RCC 7860 (cell line): ENCODE data around the gene SPINK2.

Experiments
- DNase-seq: peaks from one replicate; pipeline ENCODE4 v3.0.0-alpha.2; 2015; ENCODE audit warnings: low spot score
- FAIRE-seq: peaks from 2 replicates; lab custom pipeline; 2012; peaks lifted over from hg19 to GRCh38; lab: Jason Lieb, UNC

The SPINK2 gene, protein sequence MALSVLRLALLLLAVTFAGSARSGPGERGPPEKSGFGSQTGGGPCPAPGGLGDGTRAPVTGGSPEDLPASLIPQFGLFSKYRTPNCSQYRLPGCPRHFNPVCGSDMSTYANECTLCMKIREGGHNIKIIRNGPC

DNA sequence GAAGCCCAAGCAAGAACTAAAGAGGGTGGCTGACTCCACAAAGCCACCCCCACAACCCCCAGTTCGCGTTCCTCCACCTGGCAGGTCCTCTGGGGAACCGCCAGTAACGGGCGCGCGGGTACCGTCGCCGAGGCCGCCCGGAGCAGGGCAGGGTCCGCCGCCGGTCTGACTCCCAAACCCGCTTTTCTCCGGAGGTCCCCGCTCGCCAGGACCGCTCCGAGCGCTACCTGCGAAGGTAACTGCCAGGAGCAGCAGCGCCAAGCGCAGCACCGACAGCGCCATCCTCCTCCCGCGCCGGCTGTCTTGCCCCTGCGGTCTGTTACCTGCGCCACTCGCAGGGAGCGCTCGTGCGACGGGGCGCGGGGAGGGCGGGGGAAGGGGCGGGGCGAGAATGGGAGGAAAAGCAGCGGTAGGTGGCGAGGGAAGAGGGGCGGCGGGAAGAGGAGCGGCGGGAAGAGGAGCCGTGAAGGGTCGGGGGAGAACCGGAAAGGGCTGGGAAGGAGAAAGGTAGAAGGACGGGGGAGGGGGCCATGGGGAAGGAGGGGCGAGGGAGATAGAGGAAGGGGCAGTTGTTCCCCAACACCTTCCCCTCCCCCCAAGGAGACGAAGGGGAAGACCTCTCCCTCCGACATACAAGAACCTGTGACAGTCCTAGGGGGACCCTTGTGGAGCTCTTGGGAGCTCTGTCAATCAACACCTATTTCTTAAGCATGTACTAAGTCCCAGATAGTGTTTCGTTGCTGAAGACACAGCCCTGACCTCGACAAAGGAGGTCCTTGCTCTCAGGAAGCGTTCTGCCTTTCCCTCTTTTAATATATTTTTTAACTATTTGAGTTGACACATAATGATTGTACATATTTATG, at the start of gene SPINK2:
SPINK2 (minus strand) TSS at position 321 of the 863 bp plus-strand sequence; CDS start at position 282, 39 bp downstream.
- FAIRE-seq (no peak), DNase-seq (no peak)

DNA sequence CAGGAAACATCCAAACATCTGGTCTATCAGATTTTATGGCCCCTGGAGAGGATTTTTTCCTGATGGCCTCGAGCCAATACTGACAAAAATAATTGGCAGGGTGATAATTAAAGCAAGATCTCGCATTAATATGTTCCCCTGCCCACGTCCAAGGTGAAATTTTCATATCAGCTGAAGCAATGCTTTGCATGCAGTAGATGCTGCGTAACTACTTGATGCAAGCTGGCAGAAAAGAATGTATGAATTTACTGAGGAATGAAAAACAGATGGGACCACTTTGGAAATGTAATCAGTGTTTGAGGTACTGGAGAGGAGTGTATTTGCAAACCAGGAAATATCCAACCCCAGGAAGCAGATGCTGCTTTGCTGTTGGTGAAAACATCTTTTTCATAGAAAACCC, 49.4 kb upstream of the SPINK2 start:
- DNase-seq (no peak), FAIRE-seq (no peak)

DNA sequence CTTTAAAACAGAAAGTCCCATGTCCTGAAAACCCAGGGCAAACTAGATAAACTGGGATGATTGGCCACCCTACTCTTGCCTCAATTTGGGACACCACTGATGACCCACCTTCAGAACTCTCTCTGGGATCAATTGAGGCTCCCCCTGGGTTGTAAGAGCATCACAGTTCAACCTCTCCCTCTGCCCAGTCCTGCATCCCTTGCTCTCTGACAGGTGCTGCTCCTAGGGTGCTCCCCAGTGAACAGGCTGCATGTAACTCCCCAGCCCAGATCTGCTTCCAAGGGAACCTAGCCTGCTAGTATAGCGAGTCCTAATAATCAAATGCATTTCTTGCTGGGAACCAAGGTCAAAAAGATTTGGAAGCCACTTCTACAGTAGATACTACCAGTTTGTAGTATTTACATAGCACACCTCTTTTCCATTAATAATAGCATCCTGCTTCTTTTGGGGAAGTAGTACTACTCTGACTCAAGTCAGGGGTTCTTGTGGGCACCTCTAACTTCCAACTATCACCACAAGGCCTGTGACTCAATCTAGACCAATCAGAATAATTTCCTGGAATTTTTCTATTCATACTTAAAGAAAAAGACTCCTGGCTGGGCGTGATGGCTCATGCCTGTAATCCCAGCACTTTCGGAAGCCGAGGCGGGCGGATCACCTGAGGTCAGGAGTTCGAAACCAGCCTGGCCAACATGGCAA, 42.1 kb upstream of the SPINK2 start:
- DNase-seq (no peak), FAIRE-seq (no peak)

DNA sequence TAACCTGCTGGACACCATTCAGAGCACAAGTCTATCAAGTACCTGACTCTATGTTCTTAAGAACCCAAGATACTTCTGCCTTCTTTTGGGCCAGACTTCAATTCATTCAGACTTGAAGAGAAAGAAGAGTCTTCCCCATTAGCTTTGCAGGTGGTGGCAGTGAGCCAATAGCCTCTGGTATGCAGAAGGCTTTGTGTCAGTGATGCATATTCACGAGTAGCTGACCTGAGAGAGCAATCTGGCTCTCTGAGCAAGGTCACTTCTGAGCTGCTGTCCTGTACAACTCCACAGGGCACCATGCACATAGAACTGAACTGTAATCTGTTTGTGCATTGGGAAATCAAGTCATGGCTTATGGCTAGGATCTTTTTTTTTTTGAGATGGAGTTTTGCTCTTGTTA, 39.9 kb upstream of the SPINK2 start:
- DNase-seq: no peak

DNA sequence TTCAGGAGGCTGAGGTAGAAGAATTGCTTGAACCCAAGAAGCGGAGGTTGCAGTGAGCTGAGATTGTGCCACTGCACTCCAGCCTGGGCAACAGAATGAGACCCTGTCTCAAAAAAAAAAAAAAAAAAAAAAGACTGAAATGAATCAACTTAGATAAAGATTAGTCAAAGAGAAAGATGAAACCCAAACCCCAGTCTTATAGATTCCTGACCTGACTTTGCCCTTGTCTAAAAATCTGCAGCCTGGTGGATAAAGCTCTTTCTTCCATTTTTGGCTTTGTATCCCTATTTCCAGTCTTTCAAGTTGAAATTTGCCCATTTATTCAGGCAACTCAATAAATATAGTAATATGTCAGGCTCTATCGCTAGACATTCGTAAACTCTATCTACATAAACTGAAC, 39.3 kb upstream of the SPINK2 start:
- no peak for FAIRE-seq
- DNase-seq: no peak

More for the DNA sequence above, 39.9 kb upstream of the SPINK2 start:
- no peak for FAIRE-seq

DNA sequence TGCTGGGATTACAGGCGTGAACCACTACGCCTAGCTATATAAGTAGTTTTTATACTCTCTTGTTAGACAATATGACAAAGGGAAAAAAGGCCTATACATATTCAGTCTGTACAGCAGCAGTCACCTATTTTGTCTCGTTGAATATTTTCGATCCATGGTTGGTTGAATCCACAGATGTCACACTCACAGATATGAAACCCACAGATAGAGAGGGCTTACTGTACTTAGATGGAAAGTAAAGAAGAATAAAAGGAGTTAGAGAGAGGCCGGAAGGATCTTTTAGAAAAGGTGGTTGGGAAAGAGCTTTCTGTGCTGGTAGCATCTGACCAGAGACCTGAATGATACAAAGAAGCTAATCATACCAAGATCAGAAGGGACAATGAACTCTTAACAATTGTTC, 38.3 kb upstream of the SPINK2 start:
- no peak for FAIRE-seq
- no peak for DNase-seq

DNA sequence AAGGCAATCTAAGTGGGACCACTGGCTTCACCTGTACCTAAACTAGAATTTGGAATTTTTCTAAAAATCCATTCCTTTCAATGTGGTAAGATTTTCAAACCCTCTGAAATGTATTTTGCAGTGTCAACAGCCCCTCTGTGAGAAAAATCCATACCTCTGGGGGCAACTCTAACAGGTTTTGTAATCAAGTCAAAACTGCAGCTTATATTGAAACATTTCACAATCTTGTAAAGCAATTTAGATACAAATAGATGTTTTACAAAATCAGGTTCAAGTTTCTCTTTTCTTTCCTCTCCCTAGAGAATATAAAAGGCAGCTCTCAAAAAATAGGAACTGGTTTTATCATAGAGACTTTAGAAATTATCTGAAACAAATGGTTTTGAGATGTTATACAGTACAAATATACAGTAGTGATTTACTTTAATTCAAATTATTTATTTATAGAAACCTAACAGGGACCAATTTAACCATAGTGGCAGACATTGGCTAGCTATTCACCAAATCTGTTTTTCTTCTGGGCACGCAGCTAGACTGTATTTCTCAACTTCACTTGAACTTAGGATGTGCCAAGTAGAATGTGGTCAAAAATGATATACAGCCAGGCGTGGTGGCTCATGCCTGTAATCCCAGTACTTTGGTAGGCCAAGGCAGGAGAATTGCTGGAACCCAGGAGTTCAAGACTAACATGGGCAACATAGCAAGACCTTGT, 36.3 kb upstream of the SPINK2 start:
- no peak for FAIRE-seq

DNA sequence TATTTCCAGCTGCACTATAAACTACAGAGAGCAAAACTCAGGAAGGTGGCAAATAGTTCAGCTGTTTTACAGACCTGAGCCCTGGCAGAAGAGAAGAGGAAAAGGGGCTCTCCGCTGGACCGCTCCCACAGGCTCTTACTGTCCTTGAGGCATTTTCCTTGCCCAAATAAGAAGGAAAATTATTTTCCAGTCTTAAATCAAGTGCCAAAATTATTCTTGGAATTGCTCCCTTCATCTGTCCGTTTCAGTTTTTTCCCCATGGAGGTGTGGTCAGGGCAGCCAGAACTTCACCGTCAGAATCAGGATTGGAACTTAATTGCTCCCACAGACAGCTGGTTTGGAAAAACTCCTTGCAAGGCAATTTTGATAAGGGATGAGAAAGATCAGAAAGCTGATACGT, 35.2 kb upstream of the SPINK2 start:
- DNase-seq: no peak
- no peak for FAIRE-seq

More for the DNA sequence above, 36.3 kb upstream of the SPINK2 start:
- DNase-seq: no peak

DNA sequence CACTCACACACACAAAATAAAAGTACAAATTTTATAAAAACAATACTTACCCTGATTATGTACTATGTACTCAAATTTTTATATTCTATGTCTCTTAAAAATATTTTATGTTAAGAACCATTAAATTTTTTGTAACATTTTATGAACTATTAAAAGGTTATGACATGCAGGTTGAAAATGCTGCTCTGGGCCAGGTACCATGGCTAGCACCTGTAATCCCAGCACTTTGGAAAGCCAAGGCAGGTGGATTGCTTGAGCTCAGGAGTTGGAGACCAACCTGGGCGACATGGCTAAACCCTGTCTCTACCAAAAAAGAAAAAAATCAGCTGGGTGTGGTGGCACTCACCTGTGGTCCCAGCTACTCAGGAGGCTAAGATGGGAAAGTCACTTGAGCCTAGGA, 29.4 kb upstream of the SPINK2 start:
- no peak for DNase-seq
- no peak for FAIRE-seq

DNA sequence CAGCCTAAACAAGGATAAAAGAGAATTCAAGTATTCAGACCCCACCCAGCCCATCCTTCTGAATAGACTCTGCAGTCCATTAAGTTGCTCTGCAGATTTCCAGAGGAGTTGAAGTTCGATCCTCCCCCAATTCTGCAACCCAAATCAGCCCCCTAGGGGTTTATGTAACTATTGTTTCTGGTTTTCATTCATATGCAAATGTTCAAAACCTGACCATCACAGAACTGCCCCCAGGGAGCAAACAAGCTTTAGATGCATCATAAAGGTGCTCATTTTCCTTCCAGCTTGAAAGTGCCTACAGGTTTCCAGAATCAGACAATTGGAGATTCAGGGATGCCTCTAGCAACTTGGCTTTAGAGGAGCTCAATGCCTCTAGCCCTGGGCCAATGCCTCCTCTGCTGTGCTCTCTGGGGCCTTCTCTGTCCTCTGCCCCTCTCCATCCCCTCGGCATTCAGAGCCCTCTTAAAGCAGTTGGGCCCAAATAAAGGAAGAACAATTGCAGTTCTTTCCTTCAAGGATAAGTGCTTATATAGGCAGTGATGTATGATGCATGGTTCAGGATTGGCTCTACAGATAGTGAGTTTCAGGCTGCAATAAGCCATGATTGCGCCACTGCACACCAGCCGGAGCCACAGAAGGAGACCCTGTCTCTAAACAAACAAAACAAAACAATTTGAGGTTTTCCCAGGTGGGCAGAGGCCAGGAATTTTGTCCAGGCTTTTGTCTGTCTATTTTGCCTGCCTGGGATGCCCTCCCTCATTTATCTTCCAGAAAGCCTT, 23.5 kb upstream of the SPINK2 start:
- no peak for DNase-seq
- no peak for FAIRE-seq

DNA sequence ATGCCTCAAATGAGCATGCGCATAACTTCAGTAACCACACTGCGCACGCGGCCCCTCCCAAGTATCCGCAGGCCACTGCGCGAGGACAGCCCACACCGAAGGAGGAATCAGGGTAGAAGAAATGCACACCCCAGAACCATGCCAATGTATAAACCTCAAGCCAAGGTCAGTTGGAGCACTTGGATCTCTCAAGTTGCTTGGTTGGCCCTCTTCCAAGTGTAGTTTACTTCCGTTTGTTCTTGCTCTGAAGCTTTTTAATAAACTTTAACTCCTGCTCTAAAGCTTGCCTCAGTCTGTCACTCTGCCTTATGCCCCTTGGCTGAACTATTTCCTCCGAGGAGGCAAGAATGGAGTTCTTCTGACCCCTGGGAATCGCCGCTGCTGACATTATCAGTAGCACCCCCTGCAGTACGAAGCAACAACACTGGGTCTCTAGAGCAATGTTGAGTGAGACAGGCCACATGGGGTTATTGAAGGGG, 22.0 kb upstream of the SPINK2 start:
- FAIRE-seq: no peak

DNA sequence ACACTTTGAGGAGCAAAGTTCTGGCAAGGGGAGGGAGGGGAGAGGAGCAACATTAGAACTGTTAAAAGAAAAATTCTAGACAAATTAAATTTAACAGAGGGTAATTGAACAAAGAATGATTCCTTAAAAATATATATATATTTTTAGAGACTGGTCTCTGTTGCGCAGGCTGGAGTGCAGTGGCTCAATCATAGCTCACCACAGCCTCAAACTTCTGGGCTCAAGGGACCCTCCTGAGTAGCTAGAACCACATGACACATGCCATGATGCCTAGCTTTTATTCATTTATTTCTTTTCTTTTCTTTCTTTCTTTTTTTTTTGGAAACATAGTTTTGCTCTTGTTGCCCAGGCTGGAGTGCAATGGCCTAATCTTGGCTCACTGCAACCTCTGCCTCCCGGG, 19.1 kb upstream of the SPINK2 start:
- FAIRE-seq (no peak), DNase-seq (no peak)

More for the DNA sequence above, 22.0 kb upstream of the SPINK2 start:
- DNase-seq: no peak

DNA sequence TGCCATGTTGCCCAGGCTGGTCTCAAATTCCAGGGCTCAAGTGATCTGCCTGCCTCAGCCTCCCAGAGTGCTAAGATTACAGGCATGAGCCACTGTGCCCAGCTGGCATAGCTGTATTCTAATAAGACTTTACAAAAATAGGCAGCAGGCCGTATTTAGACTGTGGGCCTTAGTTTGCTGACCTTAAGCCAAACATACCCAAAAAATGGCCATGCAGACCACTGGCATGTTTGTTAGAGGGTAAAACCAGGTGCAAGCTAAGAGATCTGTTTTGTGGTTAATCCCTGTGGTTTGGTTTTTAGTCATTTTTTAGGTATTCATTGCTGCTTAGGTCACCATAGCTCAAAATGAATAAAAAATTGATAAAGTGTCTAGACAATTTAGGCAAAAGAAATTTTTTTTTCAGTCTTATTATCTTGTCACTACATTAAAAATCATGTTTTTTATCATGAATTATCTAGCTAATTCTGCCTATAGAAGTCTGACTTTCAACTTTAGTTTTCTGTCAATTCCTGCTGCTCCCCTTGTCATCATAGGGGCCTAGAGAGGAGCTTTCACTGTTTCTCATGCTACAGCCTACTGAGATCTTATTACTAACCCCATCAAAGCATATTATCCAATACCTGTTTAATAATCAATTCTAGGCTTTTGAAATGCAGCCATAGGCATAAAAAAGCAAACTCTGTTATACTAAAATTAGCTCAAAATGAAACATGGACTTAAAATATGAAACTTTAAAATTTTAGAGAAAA, 7.5 kb upstream of the SPINK2 start:
- FAIRE-seq: peak; percentile 81

DNA sequence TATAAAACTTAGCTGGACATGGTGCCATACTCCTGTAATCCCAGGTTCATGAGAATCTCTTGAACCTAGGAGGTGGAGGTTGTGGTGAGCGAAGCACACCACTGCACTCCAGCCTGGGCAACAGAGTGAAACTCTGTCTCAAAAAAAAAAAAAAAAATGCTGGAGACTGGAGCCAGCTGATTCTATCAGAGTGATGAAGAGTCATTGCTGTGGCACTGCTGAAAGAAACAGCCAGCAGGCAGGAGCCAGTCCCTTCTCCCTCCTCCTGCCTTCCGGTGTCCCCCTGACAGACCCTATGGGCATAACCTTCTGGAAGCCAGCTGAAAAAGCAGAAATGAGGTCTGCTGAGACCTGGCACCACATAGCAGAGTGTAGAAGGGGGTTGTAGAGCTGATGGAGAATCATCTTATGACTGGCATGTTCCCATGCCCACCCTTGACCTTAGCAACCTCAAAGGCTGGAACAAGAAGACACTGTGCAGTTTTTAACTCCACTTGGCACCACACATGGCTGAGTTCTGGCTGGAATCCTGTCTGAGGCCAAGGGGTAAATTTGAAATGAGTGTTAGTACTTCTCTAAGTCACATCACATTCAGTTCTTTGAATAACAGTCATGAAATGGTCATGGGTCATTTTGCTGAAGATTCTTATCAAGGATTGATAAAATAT, 2.6 kb upstream of the SPINK2 start:
- FAIRE-seq: no peak

More for the DNA sequence above, 7.5 kb upstream of the SPINK2 start:
- DNase-seq: peak; percentile 24

DNA sequence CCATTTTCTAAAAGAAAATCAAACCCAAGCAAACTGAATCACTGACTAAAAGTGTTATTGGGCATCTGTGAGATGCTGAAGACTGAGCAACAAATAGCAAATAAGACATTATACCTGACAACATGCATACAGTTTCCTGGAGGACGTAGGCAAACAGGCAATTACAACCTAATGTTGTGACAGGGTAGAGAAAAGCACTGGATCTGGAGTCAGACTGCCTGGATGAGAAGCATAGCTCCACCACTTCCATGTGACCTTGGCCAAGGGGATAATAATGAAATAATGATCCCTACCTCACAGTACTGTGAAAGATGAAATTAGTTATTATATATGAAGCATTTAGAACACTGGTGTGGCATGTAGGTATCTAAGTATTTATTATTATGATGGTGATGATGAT, 2.7 kb downstream of the SPINK2 start:
- FAIRE-seq: no peak

More for the DNA sequence above, 2.6 kb upstream of the SPINK2 start:
- DNase-seq: no peak

DNA sequence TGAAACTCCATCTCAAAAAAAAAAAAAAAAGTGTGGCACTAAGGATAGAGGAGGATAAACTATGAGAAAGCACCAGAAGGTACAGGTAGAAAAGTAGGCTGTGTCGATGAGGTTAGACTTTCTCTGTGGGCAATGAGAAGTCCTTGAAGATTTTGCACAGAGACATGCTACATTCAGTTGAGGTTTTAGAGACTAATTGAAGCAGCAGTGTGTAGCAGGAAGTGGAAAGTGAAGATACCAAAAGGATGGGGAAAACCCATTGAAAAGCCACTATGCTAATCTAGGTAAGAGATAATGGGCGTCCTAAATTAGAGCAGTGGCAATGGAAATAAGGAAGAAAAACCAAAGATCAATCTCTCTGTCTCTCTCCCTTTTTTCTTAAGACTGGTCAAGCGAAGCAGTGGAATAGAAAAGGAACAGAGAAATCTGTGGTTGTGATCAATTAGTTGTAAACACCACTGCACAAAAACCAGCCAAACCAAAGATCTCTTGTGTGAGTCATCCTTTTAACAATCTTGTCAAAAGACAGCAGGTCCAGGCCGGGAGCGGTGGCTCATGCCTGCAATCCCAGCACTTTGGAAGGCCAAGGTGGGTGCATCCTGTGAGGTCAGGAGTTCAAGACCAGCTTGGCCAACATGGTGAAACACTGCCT, 3.5 kb downstream of the SPINK2 start:
- FAIRE-seq (no peak), DNase-seq (no peak)

More for the DNA sequence above, 2.7 kb downstream of the SPINK2 start:
- no peak for DNase-seq

DNA sequence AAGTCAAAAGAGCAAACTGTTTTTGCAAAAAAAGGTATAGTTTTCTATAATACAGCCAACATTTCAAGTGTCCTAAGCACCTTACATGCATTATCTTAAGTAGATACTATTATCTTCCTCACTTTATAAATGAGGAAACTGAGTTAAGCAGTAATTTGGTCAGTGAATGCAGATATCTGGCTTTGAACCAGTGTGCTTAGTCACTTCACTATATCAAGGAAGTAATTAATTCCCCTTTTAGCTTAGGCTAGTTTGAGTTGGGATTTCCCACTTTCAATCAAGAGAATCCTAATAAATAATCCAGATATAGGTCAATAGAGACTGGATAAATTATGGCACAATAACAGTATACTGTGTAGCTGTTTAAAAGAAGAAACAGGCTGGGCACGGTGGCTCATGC, 14.8 kb downstream of the SPINK2 start:
- FAIRE-seq (no peak), DNase-seq (no peak)

DNA sequence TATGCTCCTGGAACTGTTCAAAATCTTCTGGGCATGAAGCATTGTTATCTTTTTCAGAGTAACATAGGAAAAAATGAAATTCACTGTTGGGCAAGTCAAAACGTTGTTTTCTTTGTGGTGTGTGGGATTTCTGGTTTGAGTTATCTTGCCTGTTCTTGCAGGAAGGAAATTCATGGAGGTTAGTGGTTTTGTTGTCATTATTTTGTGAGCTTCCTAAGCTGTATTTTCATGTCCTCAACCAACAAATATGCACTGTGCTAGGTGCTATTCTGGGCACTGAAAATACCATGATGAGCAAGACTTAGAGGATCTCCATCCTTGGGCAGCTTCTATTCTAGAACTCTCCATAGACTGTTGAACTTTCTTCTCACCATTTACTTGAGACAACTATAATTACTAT, 16.9 kb downstream of the SPINK2 start:
- DNase-seq: no peak
- FAIRE-seq: no peak
